HS-27A (cell line): ENCODE results near the gene DDHD1.
"Not testable (repeated sequence)": the region's sequence is repeated elsewhere in the genome, so short reads cannot be mapped to it uniquely, and the experiment has no call there.

Experiments used
- DNase-seq: peaks from one replicate; pipeline ENCODE4 v3.0.0-alpha.2; 2012; ENCODE audit warnings: low read depth, missing footprints

The DDHD1 gene

GRCh38 chr14:53152887-53153701, at the start of gene DDHD1:
DDHD1 (minus strand) TSS chr14:53153323; CDS start chr14:53153098, 225 bp downstream.
- peak; percentile 46 for DNase-seq

- DNase-seq, result no peak
Measured at GRCh38 chr14:53195949-53196348, 42.8 kb upstream of the DDHD1 start.

- DNase-seq, result no peak
Measured at GRCh38 chr14:53193193-53193592, 40.1 kb upstream of the DDHD1 start.

GRCh38 chr14:53192052-53192760, 39.1 kb upstream of the DDHD1 start:
- no peak for DNase-seq

GRCh38 chr14:53190938-53191337, 37.8 kb upstream of the DDHD1 start:
- no peak for DNase-seq

- DNase-seq, result no peak
Measured at GRCh38 chr14:53187921-53188463, 34.9 kb upstream of the DDHD1 start.

GRCh38 chr14:53186532-53186931, 33.4 kb upstream of the DDHD1 start:
- no peak for DNase-seq

GRCh38 chr14:53183611-53184010, 30.5 kb upstream of the DDHD1 start:
- DNase-seq, result no peak

GRCh38 chr14:53183056-53183455, 29.9 kb upstream of the DDHD1 start:
- DNase-seq, result no peak

GRCh38 chr14:53181463-53182081, 28.4 kb upstream of the DDHD1 start:
- DNase-seq, result not testable (repeated sequence)

GRCh38 chr14:53180272-53181221, 27.4 kb upstream of the DDHD1 start:
- no peak for DNase-seq

- DNase-seq, result not testable (repeated sequence)
Measured at GRCh38 chr14:53179486-53180005, 26.4 kb upstream of the DDHD1 start.

- DNase-seq, result no peak
Measured at GRCh38 chr14:53175375-53175774, 22.3 kb upstream of the DDHD1 start.

- no peak for DNase-seq
Measured at GRCh38 chr14:53174918-53175317, 21.8 kb upstream of the DDHD1 start.

GRCh38 chr14:53168786-53169185, 15.7 kb upstream of the DDHD1 start:
- no peak for DNase-seq

GRCh38 chr14:53167602-53168328, 14.6 kb upstream of the DDHD1 start:
- no peak for DNase-seq

- no peak for DNase-seq
Measured at GRCh38 chr14:53161758-53162435, 8.8 kb upstream of the DDHD1 start.

GRCh38 chr14:53156238-53156637, 3.1 kb upstream of the DDHD1 start:
- no peak for DNase-seq

GRCh38 chr14:53153702-53154112, 584 bp upstream of the DDHD1 start:
- DNase-seq, result no peak
